HG03280 (cell line): Measurements from ENCODE around the gene CMTM6.
A peak's percentile ranks its signal among the peaks of the same experiment; 100 is the strongest.
"Not testable (repeated sequence)": the region's sequence is repeated elsewhere in the genome, so short reads cannot be mapped to it uniquely, and the experiment has no call there.

ENCODE experiments used
- ATAC-seq: cut with Tn5 transposase; IDR thresholded peaks from one replicate; pipeline ENCODE4 v1.9.1; 2021; ENCODE audit warnings: mild to moderate bottlenecking, moderate library complexity; ENCODE audit not compliant: unreplicated experiment

The CMTM6 gene

GRCh38 chr3:32500231-32500630, 2.4 kb downstream of the CMTM6 start:
- no peak for ATAC-seq

DNA sequence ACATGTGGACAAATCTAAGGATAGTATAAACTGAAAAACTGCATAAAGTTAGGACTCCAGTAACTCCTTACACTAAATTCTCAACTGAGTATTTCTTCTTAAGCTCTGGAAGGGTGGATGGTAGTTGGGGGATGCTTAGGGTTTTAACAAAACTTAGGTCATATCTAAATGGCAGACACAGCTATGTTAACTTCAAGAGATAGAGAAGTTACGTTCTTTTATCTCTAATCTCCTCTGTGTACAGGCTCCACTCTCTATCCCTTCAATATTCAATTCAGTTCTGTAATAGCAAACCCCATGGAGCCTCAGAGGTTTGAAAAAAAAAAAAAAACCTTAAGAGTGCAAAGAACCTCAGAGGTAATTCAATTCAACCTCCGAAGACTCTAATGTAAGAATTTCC, 3.1 kb downstream of the CMTM6 start:
- ATAC-seq, result no peak

DNA sequence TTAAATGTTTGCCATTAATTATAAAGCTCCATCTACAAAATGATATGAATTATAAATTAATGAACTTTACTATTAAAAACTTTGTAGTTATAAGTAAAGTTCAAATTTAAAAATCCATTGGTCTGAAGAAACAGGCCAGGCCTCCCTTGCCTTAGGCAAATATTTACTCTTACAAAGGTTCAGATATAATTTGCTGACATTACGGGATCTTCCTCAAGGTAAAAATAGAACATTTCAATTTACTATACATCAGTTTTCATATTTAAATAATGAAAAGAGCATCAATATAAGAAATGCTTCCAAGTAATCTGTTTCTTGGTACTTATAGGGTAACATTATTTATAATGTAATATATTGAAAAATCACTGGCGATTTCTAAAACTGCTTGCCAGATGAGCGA, 3.7 kb downstream of the CMTM6 start:
- ATAC-seq, result no peak

DNA sequence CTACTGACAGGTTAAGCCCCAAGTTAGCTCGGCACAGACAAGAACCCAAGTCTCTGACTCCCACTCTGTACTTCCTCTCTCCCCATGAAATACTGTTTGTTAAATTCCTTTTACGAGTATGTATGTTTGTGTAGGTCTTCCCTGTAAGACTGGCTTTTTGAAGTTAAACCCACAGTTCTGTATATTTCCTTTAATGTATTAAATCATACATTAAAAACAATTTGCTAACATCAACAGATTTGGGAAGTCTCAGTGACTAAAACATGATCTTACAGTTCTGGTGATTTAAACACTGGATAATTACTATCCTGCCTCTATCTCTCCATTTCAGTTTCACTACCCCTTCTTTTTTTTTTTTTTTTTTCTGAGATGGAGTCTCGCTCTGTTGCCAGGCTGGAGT, 4.4 kb downstream of the CMTM6 start:
- ATAC-seq, result no peak

- ATAC-seq, result no peak
These were observed 7.0 kb downstream of the CMTM6 start for GRCh38 chr3:32495609-32496008.

DNA sequence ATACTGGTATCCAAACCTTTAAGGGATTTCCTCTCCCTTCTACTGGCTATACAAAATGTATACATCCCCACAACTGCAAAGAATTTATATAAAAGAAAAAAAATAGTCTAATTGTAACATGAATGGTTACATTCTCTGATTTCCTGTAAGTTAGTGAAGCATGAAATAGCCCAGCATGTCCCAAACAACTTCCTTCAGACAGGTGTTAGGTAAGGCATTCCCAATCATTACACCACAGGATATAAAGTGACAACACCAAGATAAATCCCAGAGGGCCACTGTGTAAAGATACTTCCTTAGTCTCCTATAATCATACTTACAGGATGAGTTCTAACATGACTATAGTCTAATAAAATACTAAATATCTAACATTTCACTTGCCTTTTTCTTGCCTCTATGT, 7.6 kb downstream of the CMTM6 start:
- ATAC-seq, result no peak

- peak; percentile 80 for ATAC-seq
These were observed 8.9 kb downstream of the CMTM6 start for GRCh38 chr3:32493437-32494414.

DNA sequence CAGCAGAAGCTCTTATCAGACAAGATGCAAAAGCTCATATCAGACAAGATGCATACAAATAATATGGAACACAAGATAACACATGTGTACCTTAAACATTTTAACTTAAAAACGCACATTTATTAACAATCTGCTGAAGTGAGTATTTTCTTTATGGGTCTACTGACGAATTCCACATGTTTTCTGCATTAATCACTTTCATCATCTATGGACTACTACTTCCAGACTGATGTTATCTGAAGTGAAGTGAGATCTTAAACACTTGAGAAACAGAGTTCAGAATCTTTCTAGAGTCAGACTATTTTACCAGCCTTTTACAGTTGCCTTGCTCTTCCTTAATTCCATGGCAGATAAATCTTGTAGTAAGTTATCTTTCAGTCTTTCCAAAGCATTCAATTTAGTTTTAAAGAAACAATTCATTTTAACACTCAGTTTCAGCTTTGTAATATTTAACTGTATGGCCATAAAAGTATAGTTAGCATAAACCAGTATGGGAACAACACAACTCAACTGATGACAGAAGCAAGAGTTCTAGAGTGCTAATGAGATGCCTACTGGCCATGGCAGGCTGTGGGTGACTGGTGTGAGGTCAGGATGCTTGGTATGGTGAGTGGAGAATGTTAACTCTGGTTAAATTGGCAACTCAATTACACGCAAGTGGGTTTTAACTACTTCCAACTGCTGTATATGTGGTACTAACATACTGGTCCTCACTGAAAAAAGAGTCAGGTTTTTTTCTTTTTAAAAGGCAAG, 9.8 kb downstream of the CMTM6 start:
- ATAC-seq, result no peak

DNA sequence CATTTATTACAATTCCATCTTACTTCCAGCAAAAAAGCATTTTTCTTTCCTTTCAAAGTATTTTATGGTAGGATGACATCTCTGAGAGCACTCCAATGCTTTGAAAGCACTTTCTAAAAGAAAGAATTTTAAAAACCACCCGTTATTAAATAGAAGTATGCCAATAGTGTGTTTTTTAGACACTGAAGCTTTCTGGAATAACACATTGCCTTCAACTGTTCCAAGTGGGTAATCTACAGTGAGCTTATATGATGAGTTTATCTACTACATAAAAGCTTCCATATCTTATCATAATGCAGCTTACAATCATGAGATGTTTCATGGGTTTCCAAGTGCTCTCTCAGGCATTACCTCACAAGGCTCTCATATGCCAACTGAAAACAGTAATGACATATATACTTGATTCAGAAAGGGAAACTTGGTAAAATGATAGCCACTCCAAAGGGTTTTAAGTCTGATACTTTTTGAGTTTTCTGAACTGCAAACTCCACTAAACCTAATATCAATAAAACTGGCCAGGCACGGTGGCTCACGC, 14.1 kb downstream of the CMTM6 start:
- ATAC-seq, result no peak

GRCh38 chr3:32487781-32488473, 14.7 kb downstream of the CMTM6 start:
- ATAC-seq, result no peak

DNA sequence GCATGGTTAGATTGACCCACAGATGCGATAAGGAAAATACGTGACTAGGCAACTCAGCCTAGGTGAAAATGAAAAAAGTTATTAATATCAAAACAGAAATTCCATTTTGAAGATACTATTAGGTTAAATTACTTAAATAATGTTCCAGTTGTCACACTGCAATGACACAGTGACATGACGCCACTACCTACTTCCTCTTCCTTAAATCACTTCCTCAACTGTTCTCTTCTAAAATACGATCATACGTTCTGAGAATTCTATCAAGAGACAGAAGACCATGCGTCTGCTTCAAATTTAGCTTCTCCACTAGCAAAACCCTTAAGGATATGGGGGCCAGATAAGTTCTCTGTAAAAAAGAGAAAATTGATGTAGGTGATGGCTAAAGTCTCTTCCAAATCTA, 18.2 kb downstream of the CMTM6 start:
- ATAC-seq, result no peak

DNA sequence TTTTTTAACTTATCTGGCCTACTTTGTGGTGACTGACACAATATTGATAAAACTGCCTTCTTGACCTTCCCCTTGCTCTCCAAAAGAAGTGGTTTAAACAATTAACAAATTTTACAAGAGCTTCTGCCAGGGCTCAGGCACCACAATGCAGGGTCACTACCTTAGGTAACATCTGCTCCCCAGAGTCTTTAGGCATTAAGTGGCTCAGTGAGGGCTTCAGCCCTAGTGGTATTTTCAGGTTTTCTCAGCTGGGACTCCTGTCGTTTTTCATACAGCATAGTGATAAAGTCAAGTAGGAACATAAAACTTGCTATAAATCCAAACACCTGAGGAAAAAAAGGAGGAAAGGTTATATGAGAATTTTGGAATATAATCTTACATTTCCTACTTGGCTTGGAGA, 18.9 kb downstream of the CMTM6 start:
- ATAC-seq, result no peak

DNA sequence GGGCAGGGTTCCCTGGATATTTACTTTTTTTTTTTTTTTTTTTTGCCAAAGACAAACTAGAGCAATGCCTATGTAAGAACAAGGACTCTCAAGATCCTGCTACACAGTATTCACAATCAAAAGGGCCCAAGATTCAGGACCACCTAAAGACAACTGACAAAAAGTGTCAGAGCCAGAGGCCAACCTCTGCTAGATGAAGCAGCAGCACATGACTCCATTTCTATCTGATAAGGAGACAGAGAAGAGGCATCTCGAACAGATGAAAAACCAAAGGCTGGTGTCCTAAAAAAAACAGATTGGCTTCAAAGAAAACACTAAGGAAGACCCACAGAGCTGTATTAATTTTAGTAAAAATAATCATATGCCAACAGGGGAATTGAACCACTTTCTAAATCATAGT, 20.0 kb downstream of the CMTM6 start:
- no peak for ATAC-seq

DNA sequence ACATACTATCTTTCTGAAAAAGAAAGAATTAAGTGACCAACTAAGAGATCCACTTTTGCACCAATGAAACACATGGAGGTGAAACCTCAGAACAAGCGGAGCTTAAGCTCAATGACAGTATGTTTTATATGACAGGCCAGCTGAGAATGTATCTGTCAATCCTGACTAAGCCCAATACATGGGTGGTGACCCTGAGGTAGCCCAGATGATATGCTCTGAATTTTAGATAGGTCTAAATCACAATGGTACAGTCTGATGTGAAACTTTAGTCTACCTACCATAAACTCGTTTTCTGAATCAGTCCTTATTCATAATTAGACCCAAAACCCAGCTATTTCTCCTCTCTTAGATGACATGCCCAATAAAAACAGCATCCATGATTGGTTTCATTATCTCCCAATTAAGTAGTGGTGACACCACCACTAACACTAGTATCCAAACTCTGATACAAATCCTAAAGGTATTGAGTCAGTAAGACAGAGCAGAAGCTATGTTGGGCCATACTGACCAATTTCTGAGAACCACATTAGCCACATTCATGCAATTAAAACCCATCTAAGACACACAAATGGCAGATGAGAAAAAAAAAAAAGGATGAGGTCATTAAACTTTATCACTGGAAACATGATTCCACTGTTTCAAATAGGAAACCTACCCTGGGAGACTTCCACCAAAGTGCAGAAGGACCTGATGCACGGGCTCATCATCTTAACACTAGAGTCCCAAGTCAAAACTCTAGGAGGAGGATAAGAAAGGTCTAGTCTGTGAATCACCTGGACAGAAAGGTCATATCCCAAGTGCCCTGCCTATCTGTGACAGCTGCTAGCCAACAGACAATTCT, 20.6 kb downstream of the CMTM6 start:
- ATAC-seq, result no peak

DNA sequence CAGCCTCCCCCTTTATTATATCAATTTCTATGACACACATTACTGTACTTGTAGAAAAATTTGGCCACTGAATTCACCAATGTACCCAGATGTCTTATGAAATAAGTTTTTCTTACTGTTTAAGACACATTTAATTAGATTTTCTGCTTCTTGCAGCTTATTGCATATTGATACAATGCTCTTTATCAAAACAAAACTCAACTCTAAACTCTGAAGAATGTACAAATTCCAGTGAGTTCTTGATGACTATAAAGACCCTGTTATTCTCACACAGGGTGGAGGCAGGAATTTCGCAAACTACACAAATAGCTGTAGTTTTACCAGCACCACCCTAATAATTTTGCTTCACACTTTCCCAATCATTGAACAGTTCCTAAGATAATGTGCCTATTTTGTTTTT, 22.0 kb downstream of the CMTM6 start:
- no peak for ATAC-seq

- no peak for ATAC-seq
These were observed 28.5 kb downstream of the CMTM6 start for GRCh38 chr3:32474201-32474600.

DNA sequence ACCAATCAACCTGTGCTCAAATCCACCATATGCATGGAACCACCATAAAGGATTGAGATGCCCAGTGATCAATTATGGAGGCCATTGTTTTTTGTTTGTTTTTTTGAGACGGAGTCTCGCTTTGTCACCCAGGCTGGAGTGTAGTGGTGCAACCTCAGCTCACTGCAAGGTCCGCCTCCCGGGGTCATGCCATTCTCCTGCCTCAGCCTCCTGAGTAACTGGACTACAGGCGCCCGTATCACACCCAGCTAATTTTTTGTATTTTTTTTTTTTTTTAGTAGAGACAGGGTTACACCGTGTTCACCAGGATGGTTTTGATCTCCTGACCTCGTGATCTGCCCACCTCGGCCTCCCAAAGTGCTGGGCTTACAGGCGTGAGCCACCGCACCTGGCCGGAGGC, 30.5 kb downstream of the CMTM6 start:
- not testable (repeated sequence) for ATAC-seq

GRCh38 chr3:32471246-32471645, 31.4 kb downstream of the CMTM6 start:
- ATAC-seq, result no peak

DNA sequence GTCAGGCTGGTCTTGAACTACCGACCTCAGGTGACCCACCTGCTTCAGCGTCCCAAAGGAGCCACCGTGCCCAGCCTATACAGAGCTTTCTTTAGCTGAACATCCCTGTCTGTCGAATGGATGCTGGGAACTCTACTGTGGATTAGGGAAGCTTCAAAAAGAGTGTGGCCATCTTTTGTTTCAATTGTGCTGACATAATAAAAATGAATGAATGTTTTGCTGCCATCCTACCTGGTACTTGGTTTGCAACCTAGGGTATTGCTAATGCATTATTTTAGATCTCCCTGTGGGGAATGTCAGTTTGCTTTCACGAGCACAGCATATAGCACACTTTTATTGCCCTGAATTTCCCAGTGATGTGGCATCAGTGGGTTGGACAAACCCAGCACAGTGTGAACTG, 32.3 kb downstream of the CMTM6 start:
- no peak for ATAC-seq

- peak; percentile 19 for ATAC-seq
These were observed 33.3 kb downstream of the CMTM6 start for GRCh38 chr3:32469151-32469874.
